Renal pelvis (tissue), 12 donors: ENCODE measurements around the gene CALHM2. TPM values are rescaled to one million over a fixed set of nuclear protein-coding genes. Genes with fewer than 3 reads are reported as not detected.
"Not testable (repeated sequence)": the region's sequence is repeated elsewhere in the genome, so short reads cannot be mapped to it uniquely, and the experiment has no call there.

ENCODE experiments used
- DNase-seq: peaks from one replicate; pipeline ENCODE4 v3.0.0-alpha.2; 2013
- long read RNA-seq, 16 experiments: transcript quantifications; one replicate each; lab custom pipeline, GENCODE V29; 2026
- polyA plus RNA-seq, 3 donors: library from polyadenylated mRNA; unstranded; fragments of 120-200 nt; gene quantifications; one replicate each; pipeline ENCODE4 v1.2.1, GENCODE V29; 2013; ENCODE audit not compliant: insufficient read length in 3 of 3

Gene CALHM2, protein sequence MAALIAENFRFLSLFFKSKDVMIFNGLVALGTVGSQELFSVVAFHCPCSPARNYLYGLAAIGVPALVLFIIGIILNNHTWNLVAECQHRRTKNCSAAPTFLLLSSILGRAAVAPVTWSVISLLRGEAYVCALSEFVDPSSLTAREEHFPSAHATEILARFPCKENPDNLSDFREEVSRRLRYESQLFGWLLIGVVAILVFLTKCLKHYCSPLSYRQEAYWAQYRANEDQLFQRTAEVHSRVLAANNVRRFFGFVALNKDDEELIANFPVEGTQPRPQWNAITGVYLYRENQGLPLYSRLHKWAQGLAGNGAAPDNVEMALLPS
- 10 to 100 TPM; 12.9 to 14.4 (median 14.3) TPM for polyA plus RNA-seq
- long read RNA-seq, donor 1, partial matches to known transcripts = 0 of 2 reads
- long read RNA-seq, donor 1, other reads (novel, unspliced or antisense) = 0 of 2 reads
- long read RNA-seq, donor 2, partial matches to known transcripts = 0 of 2 reads
- long read RNA-seq, donor 2, other reads (novel, unspliced or antisense) = 0 of 2 reads
- long read RNA-seq, donor 3, partial matches to known transcripts = 0 of 1 reads
- long read RNA-seq, donor 3, other reads (novel, unspliced or antisense) = 0 of 1 reads
- long read RNA-seq, donor 4, partial matches to known transcripts = 0 of 1 reads
- long read RNA-seq, donor 4, other reads (novel, unspliced or antisense) = 0 of 1 reads
- long read RNA-seq, donor 5, partial matches to known transcripts = 0 of 2 reads
- long read RNA-seq, donor 5, other reads (novel, unspliced or antisense) = 0 of 2 reads
- long read RNA-seq, donor 6, partial matches to known transcripts = 6 of 6 reads
- long read RNA-seq, donor 6, other reads (novel, unspliced or antisense) = 0 of 6 reads
- long read RNA-seq, donor 7, partial matches to known transcripts = 0 of 3 reads
- long read RNA-seq, donor 7, other reads (novel, unspliced or antisense) = 0 of 3 reads
- long read RNA-seq, donor 8, partial matches to known transcripts = 0 of 1 reads
- long read RNA-seq, donor 8, other reads (novel, unspliced or antisense) = 0 of 1 reads
- long read RNA-seq, donor 9, partial matches to known transcripts = 0 of 5 reads
- long read RNA-seq, donor 9, other reads (novel, unspliced or antisense) = 0 of 5 reads
- long read RNA-seq, donor 10, partial matches to known transcripts = 0 of 2 reads
- long read RNA-seq, donor 10, other reads (novel, unspliced or antisense) = 0 of 2 reads
- long read RNA-seq, donor 11, partial matches to known transcripts = 0 of 2 reads
- long read RNA-seq, donor 11, other reads (novel, unspliced or antisense) = 0 of 2 reads
- long read RNA-seq, donor 12, partial matches to known transcripts = 5 of 9 reads
- long read RNA-seq, donor 12, other reads (novel, unspliced or antisense) = 0 of 9 reads
- long read RNA-seq, donor 13, partial matches to known transcripts = 0 of 1 reads
- long read RNA-seq, donor 13, other reads (novel, unspliced or antisense) = 0 of 1 reads
- long read RNA-seq, donor 14 = 0 reads
- long read RNA-seq, donor 15, partial matches to known transcripts = 0 of 2 reads
- long read RNA-seq, donor 15, other reads (novel, unspliced or antisense) = 0 of 2 reads
- long read RNA-seq, donor 16, partial matches to known transcripts = 0 of 2 reads
- long read RNA-seq, donor 16, other reads (novel, unspliced or antisense) = 0 of 2 reads

- peak; percentile 68 for DNase-seq
These were observed at the start of gene CALHM2 for GRCh38 chr10:103451831-103452505. CALHM2 (minus strand) TSS chr10:103452370; CDS start chr10:103449941, 2,429 bp downstream.

DNA sequence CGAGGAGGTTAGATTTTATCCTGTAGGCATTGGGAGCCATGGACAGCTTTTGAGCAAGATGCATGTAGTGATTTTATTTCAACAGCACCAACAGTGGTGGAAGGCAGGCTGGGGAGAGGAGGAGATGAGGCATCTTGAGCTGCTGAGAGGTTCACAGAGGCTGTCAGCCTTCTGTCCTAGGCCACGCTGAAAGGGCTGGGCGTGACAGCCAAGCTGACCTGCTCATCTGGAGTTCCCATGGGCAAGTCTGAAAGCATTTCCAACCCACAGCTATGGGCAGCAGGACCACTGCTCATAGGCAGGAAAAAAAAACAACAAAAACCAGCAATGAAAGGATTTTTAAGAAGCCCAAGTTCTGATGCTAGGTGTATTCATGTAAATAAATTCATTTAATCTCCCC lies 49.0 kb upstream of the CALHM2 start:
- DNase-seq = no peak

- no peak for DNase-seq
These were observed 48.3 kb upstream of the CALHM2 start for GRCh38 chr10:103500481-103500880.

DNA sequence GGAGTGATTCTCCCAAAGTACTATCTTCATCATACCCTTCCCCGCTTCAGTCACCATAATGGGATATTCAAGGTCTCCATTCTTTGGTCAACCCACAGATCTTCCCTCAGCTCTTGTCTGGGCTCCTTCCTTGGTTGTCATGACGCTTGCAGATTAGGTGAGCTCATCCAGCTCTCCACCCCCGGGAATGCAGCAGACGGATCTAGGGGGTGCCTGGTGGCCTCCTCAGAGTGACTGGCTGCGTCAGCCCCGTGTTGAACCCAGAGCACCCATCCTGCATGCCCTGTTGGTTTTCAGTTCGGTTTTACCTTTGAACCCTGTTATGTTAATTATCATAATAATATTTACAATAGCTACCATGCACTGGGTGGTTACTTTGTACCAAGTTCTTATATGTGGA lies 47.7 kb upstream of the CALHM2 start:
- no peak for DNase-seq

- DNase-seq = no peak
These were observed 46.9 kb upstream of the CALHM2 start for GRCh38 chr10:103498936-103499638.

GRCh38 chr10:103497161-103497915 lies 45.2 kb upstream of the CALHM2 start:
- DNase-seq = no peak

GRCh38 chr10:103495321-103495720 lies 43.2 kb upstream of the CALHM2 start:
- no peak for DNase-seq

- no peak for DNase-seq
These were observed 42.0 kb upstream of the CALHM2 start for GRCh38 chr10:103493916-103494877.

DNA sequence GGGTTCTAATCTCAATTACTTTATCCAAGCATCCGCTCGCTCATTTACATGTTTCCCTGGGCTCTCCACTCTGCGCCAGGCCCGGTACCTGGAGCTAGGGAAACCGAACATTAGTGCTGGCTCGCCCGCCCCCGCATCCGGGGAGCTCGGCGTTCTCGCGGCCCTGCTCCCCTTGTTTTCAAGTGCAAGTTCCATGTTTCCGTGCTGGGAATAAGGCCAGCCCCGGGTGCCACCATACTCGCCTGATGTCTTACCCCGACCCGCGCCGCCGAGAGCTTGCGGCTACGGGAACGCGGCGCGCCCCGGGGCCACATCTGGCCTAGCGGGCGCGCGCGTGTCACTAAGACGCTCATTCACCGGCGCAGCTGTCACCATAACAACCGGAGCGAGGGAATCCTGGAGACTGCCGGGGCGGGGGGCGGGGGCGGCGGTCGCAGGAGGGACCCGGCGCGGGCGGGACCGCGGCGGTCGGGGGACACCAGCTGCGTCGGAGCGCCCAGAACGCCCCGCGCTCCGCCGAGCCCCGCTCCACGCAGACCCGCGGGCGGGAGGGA lies 41.3 kb upstream of the CALHM2 start, which contains the start of gene NEURL1:
Gene NEURL1 (plus strand): TSS at position 344 of the 554 bp plus-strand sequence. CDS start 683 bp downstream, outside the sequence.
- no peak for DNase-seq

DNA sequence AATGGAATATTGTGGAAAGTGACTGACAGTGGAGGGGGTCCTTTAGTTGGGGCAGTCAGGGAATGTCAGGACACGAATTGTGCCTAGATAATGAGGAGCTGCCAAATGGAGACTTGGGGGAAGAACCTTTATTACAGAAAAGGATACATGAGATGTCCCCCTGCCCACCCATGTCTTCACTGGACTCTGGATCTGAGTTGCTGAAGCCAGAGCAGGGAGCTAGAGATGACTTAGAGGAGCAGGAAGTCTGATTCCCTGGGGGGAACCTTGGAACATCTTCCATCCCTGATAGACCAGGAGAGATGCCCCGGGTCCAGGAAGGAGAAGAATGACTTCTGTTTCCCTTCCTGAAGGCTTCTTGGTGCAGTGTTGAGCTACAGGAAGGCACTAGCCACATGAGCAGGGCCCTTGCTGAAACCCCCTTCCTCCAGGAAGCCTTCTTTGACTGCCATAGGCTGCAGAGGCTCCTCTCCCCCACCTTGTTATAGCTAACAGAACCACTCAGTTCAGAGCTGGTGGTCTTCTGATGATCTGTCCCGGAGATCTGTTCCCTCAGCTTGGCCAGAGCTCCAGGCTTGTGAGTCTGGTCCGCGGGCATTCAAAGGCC lies 40.6 kb upstream of the CALHM2 start:
- DNase-seq = no peak

GRCh38 chr10:103491729-103492364 lies 39.7 kb upstream of the CALHM2 start:
- peak; percentile 67 for DNase-seq

GRCh38 chr10:103490986-103491314 lies 38.8 kb upstream of the CALHM2 start:
- DNase-seq = no peak

- no peak for DNase-seq
These were observed 35.2 kb upstream of the CALHM2 start for GRCh38 chr10:103487410-103487708.

DNA sequence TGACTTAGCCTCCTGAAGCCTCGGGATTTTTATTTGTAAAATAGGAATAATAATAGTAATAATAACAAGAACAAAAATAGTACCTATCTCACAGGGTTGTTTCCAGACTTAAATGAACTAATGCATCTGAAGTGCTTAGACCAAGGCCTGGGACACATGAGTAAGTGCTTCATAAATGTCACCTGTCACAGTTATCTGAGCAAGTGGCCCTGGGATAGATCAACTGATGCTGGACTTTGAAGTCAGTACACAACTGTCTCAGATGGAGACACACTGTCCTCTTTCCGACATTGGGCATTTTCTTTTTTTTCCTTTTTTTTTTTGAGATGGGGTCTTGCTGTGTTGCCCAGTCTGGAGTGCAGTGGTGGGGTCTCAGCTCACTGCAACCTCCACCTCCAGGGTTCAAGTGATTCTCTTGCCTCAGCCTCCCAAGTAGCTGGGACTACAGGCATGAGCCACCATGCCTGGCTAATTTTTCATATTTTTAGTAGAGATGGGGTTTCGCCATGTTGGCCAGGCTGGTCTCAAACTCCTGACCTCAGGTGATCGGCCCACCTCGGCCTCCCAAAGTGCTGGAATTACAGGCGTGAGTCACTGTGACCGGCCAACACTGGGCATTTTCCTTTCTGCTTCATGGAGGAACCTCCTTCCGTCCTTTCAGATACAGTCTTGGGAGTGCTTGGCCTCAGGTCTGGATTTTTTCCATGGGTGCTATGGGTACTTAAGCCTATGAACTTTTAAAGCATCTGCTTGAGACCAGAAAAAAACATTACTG lies 34.7 kb upstream of the CALHM2 start:
- not testable (repeated sequence) for DNase-seq

- no peak for DNase-seq
These were observed 29.9 kb upstream of the CALHM2 start for GRCh38 chr10:103481974-103482531.

- no peak for DNase-seq
These were observed 28.4 kb upstream of the CALHM2 start for GRCh38 chr10:103480521-103480920.
